K562 (cell line): ENCODE measurements around the gene PGS1. TPM values are rescaled to one million over a fixed set of nuclear protein-coding genes. Genes with fewer than 3 reads are reported as not detected.
A peak's percentile ranks its signal among the peaks of the same experiment; 100 is the strongest.

Experiments
- ATAC-seq: fragments of 200-7000 bp; cut with Tn5 transposase; 3 replicates; pipeline ENCODE4 v1.9.1; 2020; ENCODE audit warnings: moderate library complexity
- BruUV-seq: library from RNA; stranded (reverse); fragments of 400-500 nt; replicated peaks from 2 replicates; lab custom pipeline; 2021; lab: Mats Ljungman, UMichigan
- CTCF ChIA-PET: fragments of 300-600 bp; formaldehyde crosslinking; extraction: SDS; loops from one replicate; lab custom pipeline; 2021; ENCODE audit warnings: low intra/inter-chr PET ratio; lab: Yijun Ruan, JAX
- POLR2A ChIA-PET: fragments of 300-600, 350-650 bp; sonication (Branson Sonifier 250); formaldehyde crosslinking; extraction: SDS; loops from one replicate; lab custom pipeline; 2021; ENCODE audit warnings: antibody characterized with exemption, inconsistent platforms; lab: Yijun Ruan, JAX
- DNase-seq, 4 experiments: peaks; one replicate each; pipeline versions ENCODE4 v3.0.0 to v3.0.0-alpha.2; 2011 to 2018; ENCODE audit warnings: low spot score in 3 of 4, mixed read lengths in 3 of 4; ENCODE audit errors: extremely low read depth in 1 of 4
- FAIRE-seq: peaks from 2 replicates; lab custom pipeline; 2011; peaks lifted over from hg19 to GRCh38; lab: Jason Lieb, UNC
- H2AFZ ChIP-seq: 2 replicates; pipeline ENCODE4 v1.6.0; 2011; ENCODE audit warnings: low read depth, low read length, control low read depth, inconsistent platforms
- H3K27ac ChIP-seq: fragments of 200-600 bp; 3 replicates; pipeline ENCODE4 v1.8.0; 2011; ENCODE audit warnings: low read depth, mild to moderate bottlenecking, control low read depth, inconsistent platforms, low read length, moderate library complexity, mixed read lengths; ENCODE audit errors: extremely low read depth
- H3K27me3 ChIP-seq, 2 experiments: fragments of 300-600 bp in 1 of 2; 2 replicates in 1 of 2; 3 replicates in 1 of 2; pipeline versions ENCODE4 v1.6.0 to v1.8.0; 2011; ENCODE audit warnings: inconsistent platforms in 2 of 2, low read length in 2 of 2, mild to moderate bottlenecking in 1 of 2, mixed read lengths in 1 of 2, moderate library complexity in 1 of 2; ENCODE audit not compliant: control insufficient read depth in 2 of 2, insufficient read depth in 2 of 2
- H3K36me3 ChIP-seq: fragments of 300-600 bp; 3 replicates; pipeline ENCODE4 v1.8.0; 2011; ENCODE audit warnings: mild to moderate bottlenecking, low read length, inconsistent platforms; ENCODE audit not compliant: control insufficient read depth, insufficient read depth
- H3K4me1 ChIP-seq, 2 experiments: fragments of 200-600 bp in 1 of 2; replicated peaks in 1 of 2; 2 replicates in 1 of 2; 3 replicates in 1 of 2; pipeline versions ENCODE4 v1.5.1 to v1.8.0; 2011; ENCODE audit warnings: inconsistent platforms in 2 of 2, low read length in 2 of 2, mild to moderate bottlenecking in 1 of 2, mixed read lengths in 1 of 2, moderate library complexity in 1 of 2; ENCODE audit not compliant: control insufficient read depth in 2 of 2, insufficient read depth in 2 of 2
- H3K4me2 ChIP-seq: 2 replicates; pipeline ENCODE4 v1.6.1; 2011; ENCODE audit warnings: low read length, control low read depth, inconsistent platforms, mixed read lengths; ENCODE audit not compliant: insufficient read depth
- H3K4me3 ChIP-seq: fragments of 200-600 bp; sonication (generic), shearing (Covaris generic); 2 replicates; pipeline ENCODE4 v1.5.1; 2016; ENCODE audit warnings: control low read depth, inconsistent platforms
- H3K79me2 ChIP-seq: fragments of 200-600 bp; 3 replicates; pipeline ENCODE4 v1.8.0; 2011; ENCODE audit warnings: low read length, inconsistent platforms; ENCODE audit not compliant: control insufficient read depth, insufficient read depth
- H3K9ac ChIP-seq, 2 experiments: 2 replicates each; pipeline versions ENCODE4 v1.6.0 to v1.6.1; 2011; ENCODE audit warnings: low read depth in 2 of 2, low read length in 2 of 2, control low read depth in 1 of 2, inconsistent platforms in 1 of 2, mild to moderate bottlenecking in 1 of 2, mixed read lengths in 1 of 2; ENCODE audit not compliant: insufficient read depth in 1 of 2
- H3K9me1 ChIP-seq: one replicate; pipeline ENCODE4 v1.6.0; 2011; ENCODE audit warnings: inconsistent platforms, mild to moderate bottlenecking, low read length, moderate library complexity; ENCODE audit not compliant: control insufficient read depth, insufficient read depth
- H3K9me3 ChIP-seq: replicated peaks from 2 replicates; pipeline ENCODE4 v1.5.1; 2011; ENCODE audit warnings: low read depth, low read length, inconsistent platforms; ENCODE audit not compliant: control insufficient read depth, insufficient read depth
- H4K20me1 ChIP-seq: replicated peaks from 2 replicates; pipeline ENCODE4 v1.6.1; 2011; ENCODE audit warnings: low read length, inconsistent platforms, mixed read lengths; ENCODE audit not compliant: control insufficient read depth, insufficient read depth
- GTF3C2 ChIP-seq: IDR thresholded peaks from 3 replicates; pipeline ENCODE4 v1.6.1; 2011; ENCODE audit warnings: borderline replicate concordance, mild to moderate bottlenecking, moderate library complexity; ENCODE audit not compliant: insufficient read length; ENCODE audit errors: extremely low read depth
- MTA3 ChIP-seq: fragments of 450-650 bp; formaldehyde crosslinking; IDR thresholded peaks from 2 replicates; pipeline ENCODE4 v1.6.1; 2017; ENCODE audit warnings: mild to moderate bottlenecking, borderline replicate concordance
- POLR2G ChIP-seq: fragments of 200-400 bp; formaldehyde crosslinking; IDR thresholded peaks from 2 replicates; pipeline ENCODE4 v1.6.1; 2017; ENCODE audit warnings: low read depth, mild to moderate bottlenecking, antibody characterized with exemption, low read length, moderate library complexity
- WGBS: fragments of 100-300 bp; shearing (Covaris generic); methylation state at CpG from one replicate; pipeline ENCODE4 v1.1.6; 2016; ENCODE audit warnings: low coverage, mixed read lengths; ENCODE audit not compliant: insufficient coverage; ENCODE audit errors: missing lambda C conversion rate; 5-methylcytosine and 5-hydroxymethylcytosine counted together
- in situ Hi-C: fragments of 300-500 bp; cut with MboI; formaldehyde crosslinking; loops from 4 replicates; pipeline ENCODE4 v1.15.0; 2018; ENCODE audit warnings: inconsistent platforms, mixed read lengths
- intact Hi-C: fragments of 100-400 bp; cut with micrococcal nuclease; formaldehyde crosslinking; loops from 2 replicates; pipeline ENCODE4 v1.14.2; 2022
- polyA plus RNA-seq, 8 experiments: library from polyadenylated mRNA; depleted of rRNA in 4 of 8; stranded (reverse) in 5 of 8; unstranded in 3 of 8; fragments of >200 nt; fragmentation: Nextera tagmentation in 2 of 8; fragmentation: Illumina TruSeq in 1 of 8; extraction: Ambion mirVana in 2 of 8; extraction: Trizol in 1 of 8; gene quantifications; 2 replicates each; pipeline versions ENCODE4 v1.2.1 to v1.2.3, GENCODE V29; 2011 to 2014; ENCODE audit warnings: inconsistent platforms in 1 of 8, missing spikeins in 1 of 8
- total RNA-seq, 7 experiments: library from RNA; depleted of rRNA in 6 of 7; stranded (reverse); fragments of >200 nt in 6 of 7; fragmentation: Illumina TruSeq in 2 of 7; extraction: Trizol in 2 of 7; gene quantifications; 2 replicates each; pipeline versions ENCODE4 v1.2.1 to v1.2.3, GENCODE V29; 2011 to 2021; ENCODE audit warnings: low replicate concordance in 1 of 7

The PGS1 gene
- total and polyA plus RNA-seq, 9 of the 15 experiments (the other 6 are each of a cell fraction or from before 2014, with no cell fraction given) = 1.3 to 39.4 (median 22.3) TPM

GRCh38 chr17:78403822-78404221 is 25.4 kb downstream of the PGS1 start:
- CTCF ChIA-PET = no interaction called here
- no TSS peak for BruUV-seq

GRCh38 chr17:78406396-78406795 is 27.9 kb downstream of the PGS1 start:
- TF ChIP-seq GTF3C2 (no peak), POLR2G (0 out of 2 replicates have a peak, but pooled peaks have one; percentile 27)
- Histone ChIP-seq H3K4me1 (peaks cover 10 to 12% of the 10 kb centered on the region in 2 experiments), H3K9ac (peak overlapping the region in 1 of 2 experiments; percentile 31; a peak in 1 of 4 replicates), H3K9me3 (no peaks in the 10 kb centered on the region), H3K36me3 (peaks cover 78% of the 10 kb centered on the region; the same call in 2 of the 3 replicates), H3K4me2 (no peak overlapping the region), H3K4me3 (no peak overlapping the region), H3K27ac (no peak overlapping the region), H3K79me2 (peaks cover 19% of the 10 kb centered on the region), H4K20me1 (peaks cover 37% of the 10 kb centered on the region), H3K9me1 (no peaks in the 10 kb centered on the region), H2AFZ (no peak overlapping the region), H3K27me3 (no peaks in the 10 kb centered on the region)
- FAIRE-seq (no peak), ATAC-seq (no peak), DNase-seq (no peak)
- BruUV-seq = no TSS peak
- in situ Hi-C loops (no loop called here), intact Hi-C loops (no loop called here)
- CTCF ChIA-PET = no interaction called here
- 93% methylated on average over 6 of the region's 6 CpGs for WGBS
- POLR2A ChIA-PET = interaction anchor here (1.0 to 1.4 kb wide), 3 partner anchors 10 to 28 kb away, joined by 3 to 5 read pairs (median 5); partner anchors contain the start of gene PGS1

More at GRCh38 chr17:78403822-78404221, 25.4 kb downstream of the PGS1 start:
- Histone ChIP-seq H3K4me3 (no peak overlapping the region), H4K20me1 (peaks cover 18% of the 10 kb centered on the region; the same call in 1 of the 2 replicates), H3K36me3 (peaks cover 88% of the 10 kb centered on the region; the same call in 2 of the 3 replicates), H2AFZ (no peak overlapping the region), H3K4me1 (peaks cover 3 to 8% of the 10 kb centered on the region in 2 experiments; a peak in 2 of 5 replicates), H3K9me1 (no peaks in the 10 kb centered on the region), H3K9ac (no peak overlapping the region; a peak in 1 of 4 replicates), H3K9me3 (no peaks in the 10 kb centered on the region), H3K27me3 (no peaks in the 10 kb centered on the region), H3K4me2 (no peak overlapping the region), H3K27ac (no peak overlapping the region), H3K79me2 (peaks cover 16% of the 10 kb centered on the region)
- ATAC-seq (no peak), DNase-seq (no peak), FAIRE-seq (no peak)
- in situ Hi-C loops (no loop called here), intact Hi-C loops (no loop called here)
- WGBS = 92% methylated on average over 12 of the region's 14 CpGs
- POLR2A ChIA-PET = no interaction called here
- TF ChIP-seq MTA3 (no peak), POLR2G (0 out of 2 replicates have a peak, but pooled peaks have one; percentile 21)
